GM18520 (cell line): ENCODE results near the gene TMEM272.
A peak's percentile ranks its signal among the peaks of the same experiment; 100 is the strongest.

Experiments
- ATAC-seq: cut with Tn5 transposase; IDR thresholded peaks from one replicate; pipeline ENCODE4 v1.9.1; 2021; ENCODE audit not compliant: unreplicated experiment

TMEM272 gene

GRCh38 chr13:51783428-51784094, 61.4 kb downstream of the TMEM272 start:
- ATAC-seq = no peak

- ATAC-seq = no peak
These were observed 62.8 kb downstream of the TMEM272 start for GRCh38 chr13:51782026-51782710.

- ATAC-seq = no peak
These were observed 63.5 kb downstream of the TMEM272 start for GRCh38 chr13:51781246-51782022.

- ATAC-seq = no peak
These were observed 64.9 kb downstream of the TMEM272 start for GRCh38 chr13:51780099-51780498.

- no peak for ATAC-seq
These were observed 66.6 kb downstream of the TMEM272 start for GRCh38 chr13:51778392-51778791.

GRCh38 chr13:51777921-51778320, 67.1 kb downstream of the TMEM272 start:
- no peak for ATAC-seq

GRCh38 chr13:51776179-51776578, 68.8 kb downstream of the TMEM272 start:
- no peak for ATAC-seq

- no peak for ATAC-seq
These were observed 71.5 kb downstream of the TMEM272 start for GRCh38 chr13:51773515-51773914.

GRCh38 chr13:51772781-51773180, 72.2 kb downstream of the TMEM272 start:
- no peak for ATAC-seq

- no peak for ATAC-seq
These were observed 72.9 kb downstream of the TMEM272 start for GRCh38 chr13:51772105-51772455.

- ATAC-seq = no peak
These were observed 73.4 kb downstream of the TMEM272 start for GRCh38 chr13:51771418-51772104.

GRCh38 chr13:51770681-51771417, 74.1 kb downstream of the TMEM272 start:
- no peak for ATAC-seq

GRCh38 chr13:51770160-51770559, 74.8 kb downstream of the TMEM272 start:
- ATAC-seq = no peak

GRCh38 chr13:51769455-51770127, 75.4 kb downstream of the TMEM272 start:
- no peak for ATAC-seq

GRCh38 chr13:51768976-51769375, 76.0 kb downstream of the TMEM272 start:
- no peak for ATAC-seq

- ATAC-seq = no peak
These were observed 76.5 kb downstream of the TMEM272 start for GRCh38 chr13:51768378-51768921.

GRCh38 chr13:51767100-51767499, 77.9 kb downstream of the TMEM272 start:
- no peak for ATAC-seq

GRCh38 chr13:51765142-51765515, 79.8 kb downstream of the TMEM272 start:
- no peak for ATAC-seq

GRCh38 chr13:51764184-51765141, 80.5 kb downstream of the TMEM272 start:
- ATAC-seq = peak; percentile 73
